Mucosa of stomach (tissue), 1 donor: ENCODE measurements around the gene KDM5A.

ENCODE experiments used
- H3K27me3 ChIP-seq: one replicate; pipeline ENCODE4 v1.7.0; 2013; ENCODE audit warnings: mild to moderate bottlenecking, low read length; ENCODE audit not compliant: control insufficient read depth, insufficient read depth
- H3K36me3 ChIP-seq: one replicate; pipeline ENCODE4 v1.7.0; 2013; ENCODE audit warnings: low read length; ENCODE audit not compliant: control insufficient read depth, insufficient read depth
- H3K4me1 ChIP-seq: one replicate; pipeline ENCODE4 v1.7.0; 2013; ENCODE audit warnings: mild to moderate bottlenecking, low read length; ENCODE audit not compliant: control insufficient read depth, insufficient read depth
- H3K4me3 ChIP-seq: one replicate; pipeline ENCODE4 v1.7.0; 2013; ENCODE audit warnings: low read length
- H3K9ac ChIP-seq: one replicate; pipeline ENCODE4 v1.7.0; 2013; ENCODE audit warnings: mild to moderate bottlenecking, low read length, moderate library complexity
- H3K9me3 ChIP-seq: one replicate; pipeline ENCODE4 v1.7.0; 2013; ENCODE audit warnings: mild to moderate bottlenecking, low read length, moderate library complexity; ENCODE audit not compliant: control insufficient read depth
- donor health status: Pancreatic carcinoma.

Gene KDM5A

GRCh38 chr12:267581-268482 lies 121.3 kb downstream of the KDM5A start:
- Histone ChIP-seq H3K36me3 (no peaks in the 10 kb centered on the region), H3K27me3 (peaks cover 31% of the 10 kb centered on the region), H3K4me3 (no peak overlapping the region), H3K9ac (no peak overlapping the region), H3K9me3 (no peaks in the 10 kb centered on the region), H3K4me1 (no peaks in the 10 kb centered on the region)

DNA sequence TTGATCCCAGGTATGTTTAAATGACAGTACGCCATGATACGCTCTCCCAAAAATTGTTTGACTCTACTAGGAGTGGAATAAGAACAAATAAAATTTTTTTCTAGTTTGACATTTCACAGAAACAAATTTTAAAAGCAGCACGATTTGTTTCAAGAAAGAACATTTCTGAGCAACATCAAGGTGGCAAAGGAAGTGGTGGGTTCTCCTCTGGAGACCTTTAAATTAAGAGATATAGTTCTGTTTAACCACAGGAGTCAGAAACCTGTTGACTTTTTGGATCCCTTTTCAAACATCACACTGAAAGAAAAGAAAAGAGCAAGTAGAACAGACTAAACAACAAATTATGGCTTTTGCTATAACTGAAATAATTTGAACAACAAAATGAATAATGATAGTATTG lies 124.0 kb downstream of the KDM5A start:
- H3K27me3 ChIP-seq = peaks cover 40% of the 10 kb centered on the region
- H3K4me3 ChIP-seq = no peak overlapping the region
- H3K4me1 ChIP-seq = no peaks in the 10 kb centered on the region
- no peaks in the 10 kb centered on the region for H3K9me3 ChIP-seq
- H3K36me3 ChIP-seq = no peaks in the 10 kb centered on the region
- H3K9ac ChIP-seq = no peak overlapping the region

DNA sequence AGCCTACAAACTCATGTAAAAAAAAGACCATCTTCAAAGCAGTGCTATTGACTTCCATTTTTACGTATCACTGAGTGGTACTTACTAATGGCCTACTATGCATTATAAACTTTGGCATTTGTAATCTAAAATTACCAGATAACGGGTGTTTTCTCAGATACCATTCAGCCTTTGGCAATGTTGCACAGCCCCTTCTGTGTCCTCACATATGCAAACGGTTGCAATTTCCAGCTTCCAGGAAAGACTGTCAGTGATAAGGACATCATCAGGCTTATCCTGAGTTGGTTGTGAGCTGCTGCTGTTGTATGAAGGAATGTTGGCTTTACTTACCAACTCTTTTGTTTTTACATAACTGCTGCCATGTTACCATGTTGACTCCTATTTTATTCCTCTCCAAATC lies 124.9 kb downstream of the KDM5A start:
- Histone ChIP-seq H3K9me3 (no peaks in the 10 kb centered on the region), H3K36me3 (no peaks in the 10 kb centered on the region), H3K4me1 (no peaks in the 10 kb centered on the region), H3K9ac (no peak overlapping the region), H3K4me3 (no peak overlapping the region), H3K27me3 (peaks cover 40% of the 10 kb centered on the region)

DNA sequence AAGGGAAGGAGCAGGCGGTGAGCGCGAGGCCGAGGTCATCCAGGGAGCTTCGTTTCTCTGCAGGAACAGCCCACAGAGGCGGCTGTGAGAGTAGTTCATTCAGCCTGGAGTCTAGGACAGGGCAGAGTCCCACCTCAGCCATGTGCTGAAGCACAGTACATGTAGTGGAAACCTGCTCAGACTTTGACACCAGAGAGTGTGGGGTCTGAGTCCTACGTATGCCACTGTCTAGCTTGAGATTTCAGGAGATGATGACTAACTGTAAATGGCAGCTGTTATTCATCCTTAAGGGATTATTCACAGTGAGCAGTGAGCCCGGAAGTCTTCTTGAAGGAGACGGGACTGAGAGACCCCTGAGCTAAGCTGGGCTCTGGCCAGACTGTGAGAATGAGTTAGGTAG lies 125.5 kb downstream of the KDM5A start:
- H3K27me3 ChIP-seq = peaks cover 37% of the 10 kb centered on the region
- no peak overlapping the region for H3K9ac ChIP-seq
- no peaks in the 10 kb centered on the region for H3K4me1 ChIP-seq
- H3K36me3 ChIP-seq = no peaks in the 10 kb centered on the region
- H3K4me3 ChIP-seq = no peak overlapping the region
- H3K9me3 ChIP-seq = no peaks in the 10 kb centered on the region

DNA sequence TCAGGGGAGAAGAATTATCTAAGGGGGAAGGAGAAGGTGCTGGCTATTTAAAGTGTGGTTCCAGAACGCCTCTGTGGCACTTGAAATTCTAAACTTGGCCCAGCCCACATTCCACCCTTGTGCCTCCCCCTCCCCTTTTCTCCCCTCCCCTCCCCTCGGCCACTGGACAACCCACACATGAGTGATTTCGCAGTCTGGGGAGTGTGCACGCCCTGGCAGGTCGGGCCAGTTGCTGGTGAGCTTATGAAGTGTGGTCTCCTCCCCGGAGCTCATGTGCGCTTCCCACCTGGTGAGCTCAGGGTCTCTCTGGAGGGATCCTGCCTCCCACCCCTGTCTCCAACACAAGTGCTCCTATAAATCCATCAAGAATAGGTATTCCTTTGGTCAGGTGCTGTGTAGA lies 126.3 kb downstream of the KDM5A start, which contains the start of gene SLC6A13:
TSS of gene SLC6A13 (minus strand) at position 20 of the 400 bp plus-strand sequence. CDS start 2,784 bp downstream, outside the sequence.
- no peaks in the 10 kb centered on the region for H3K9me3 ChIP-seq
- H3K4me1 ChIP-seq = no peaks in the 10 kb centered on the region
- no peak within 1 kb of the TSS for H3K4me3 ChIP-seq
- no peak within 1 kb of the TSS for H3K9ac ChIP-seq
- H3K36me3 ChIP-seq = no peaks in the 10 kb centered on the region
- peaks cover 33% of the 10 kb centered on the region for H3K27me3 ChIP-seq

DNA sequence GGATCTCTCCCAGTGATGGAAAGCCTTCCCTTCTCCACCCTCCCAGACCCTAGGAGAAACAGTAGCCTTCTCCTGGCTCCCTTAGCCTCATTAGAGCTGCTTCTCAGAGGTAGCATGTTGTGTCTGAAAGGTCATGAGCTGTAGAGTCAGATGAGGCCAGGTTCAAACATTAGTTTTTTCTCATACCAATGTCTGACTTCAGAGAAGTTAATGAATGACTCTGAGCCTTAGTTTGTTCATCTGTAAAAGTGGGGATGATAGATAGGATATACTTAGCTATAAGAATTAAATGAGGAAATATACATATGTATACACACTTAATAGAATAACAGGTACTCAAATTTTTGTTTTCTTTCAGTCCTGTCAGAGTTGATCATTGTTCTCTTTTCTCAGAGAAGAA lies 127.0 kb downstream of the KDM5A start:
- Histone ChIP-seq H3K4me1 (no peaks in the 10 kb centered on the region), H3K27me3 (peaks cover 30% of the 10 kb centered on the region), H3K9ac (no peak overlapping the region), H3K9me3 (no peaks in the 10 kb centered on the region), H3K36me3 (no peaks in the 10 kb centered on the region), H3K4me3 (no peak overlapping the region)

GRCh38 chr12:257521-258321 lies 131.4 kb downstream of the KDM5A start:
- H3K9me3 ChIP-seq = no peaks in the 10 kb centered on the region
- no peak overlapping the region for H3K4me3 ChIP-seq
- no peaks in the 10 kb centered on the region for H3K36me3 ChIP-seq
- H3K27me3 ChIP-seq = peaks cover 36% of the 10 kb centered on the region
- H3K4me1 ChIP-seq = no peaks in the 10 kb centered on the region
- H3K9ac ChIP-seq = no peak overlapping the region

DNA sequence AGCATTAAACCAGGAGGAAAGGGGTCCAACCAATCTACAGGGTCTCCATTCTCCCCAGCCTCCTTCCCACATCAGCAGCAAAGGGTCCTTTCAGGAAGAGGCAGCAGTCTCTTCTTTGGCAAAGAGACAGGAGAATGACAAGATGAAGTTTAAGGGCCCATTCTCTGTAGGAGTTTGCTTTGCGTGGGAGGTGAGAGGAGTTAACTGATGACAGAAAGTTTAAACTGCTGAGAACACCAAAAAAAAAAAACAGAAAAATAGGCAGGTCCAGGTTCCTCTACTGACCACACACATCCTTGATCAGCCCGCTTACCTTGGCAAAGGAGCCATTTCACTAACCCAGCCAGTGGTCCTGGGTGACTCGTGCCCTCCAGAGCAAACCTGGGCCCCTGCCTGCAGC lies 132.2 kb downstream of the KDM5A start:
- no peak overlapping the region for H3K4me3 ChIP-seq
- H3K36me3 ChIP-seq = no peaks in the 10 kb centered on the region
- no peaks in the 10 kb centered on the region for H3K4me1 ChIP-seq
- no peaks in the 10 kb centered on the region for H3K9me3 ChIP-seq
- peaks cover 33% of the 10 kb centered on the region for H3K27me3 ChIP-seq
- no peak overlapping the region for H3K9ac ChIP-seq

- H3K4me3 ChIP-seq = no peak overlapping the region
- peaks cover 30% of the 10 kb centered on the region for H3K27me3 ChIP-seq
Observed at GRCh38 chr12:256225-256624, 132.9 kb downstream of the KDM5A start.

DNA sequence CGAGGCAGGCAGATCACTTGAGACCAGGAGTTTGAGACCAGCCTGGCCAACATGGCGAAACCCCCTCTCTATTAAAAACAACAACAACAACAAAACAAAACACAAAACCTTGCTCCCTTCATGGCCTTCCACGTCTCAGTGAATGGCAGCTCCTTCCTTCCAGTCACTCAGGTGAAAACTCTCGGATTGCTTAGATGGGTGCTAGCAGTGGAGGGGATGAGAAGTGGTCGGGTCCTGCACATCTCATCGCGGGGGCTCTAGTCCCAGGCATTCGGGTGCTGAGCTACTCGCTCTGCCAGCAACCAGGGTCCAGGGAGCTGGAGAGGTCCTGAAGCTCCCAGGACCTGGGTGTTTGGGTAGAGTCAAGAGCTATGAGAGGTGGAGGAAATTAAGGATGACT lies 134.2 kb downstream of the KDM5A start:
- Histone ChIP-seq H3K27me3 (peaks cover 29% of the 10 kb centered on the region), H3K36me3 (no peaks in the 10 kb centered on the region), H3K9me3 (no peaks in the 10 kb centered on the region), H3K4me1 (no peaks in the 10 kb centered on the region), H3K9ac (no peak overlapping the region), H3K4me3 (no peak overlapping the region)

More at GRCh38 chr12:256225-256624, 132.9 kb downstream of the KDM5A start:
- H3K36me3 ChIP-seq = no peaks in the 10 kb centered on the region
- H3K9me3 ChIP-seq = no peaks in the 10 kb centered on the region
- H3K4me1 ChIP-seq = no peaks in the 10 kb centered on the region
- no peak overlapping the region for H3K9ac ChIP-seq

DNA sequence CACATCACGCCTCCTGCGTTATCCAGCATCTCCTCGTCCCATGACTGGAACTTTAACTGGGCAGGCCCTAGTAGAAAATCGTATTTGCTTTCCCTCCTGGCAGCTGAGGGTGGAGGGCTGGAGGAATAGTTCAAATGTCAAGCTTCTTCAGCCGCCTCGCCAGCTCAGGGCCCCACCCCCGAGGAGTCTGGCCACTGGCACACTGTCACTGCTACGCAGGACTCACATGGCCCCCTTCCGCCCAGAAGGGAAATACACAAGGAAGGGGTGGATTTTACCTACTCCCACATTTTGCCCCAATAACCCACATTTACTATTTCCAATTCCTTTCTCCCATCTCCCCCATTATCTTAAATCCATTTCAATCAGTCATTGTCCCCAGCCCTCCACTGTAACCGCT lies 135.1 kb downstream of the KDM5A start:
- Histone ChIP-seq H3K4me1 (no peaks in the 10 kb centered on the region), H3K36me3 (no peaks in the 10 kb centered on the region)

More for the DNA sequence above, 135.1 kb downstream of the KDM5A start:
- H3K9ac ChIP-seq = no peak overlapping the region
- H3K9me3 ChIP-seq = no peaks in the 10 kb centered on the region
- H3K27me3 ChIP-seq = peaks cover 29% of the 10 kb centered on the region
- H3K4me3 ChIP-seq = no peak overlapping the region
